HepG2 (cell line): Measurements from ENCODE around the gene PSMG1. TPM values are rescaled to one million over a fixed set of nuclear protein-coding genes. Genes with fewer than 3 reads are reported as not detected.

ENCODE experiments used
- AHR ChIP-seq: IDR thresholded peaks from 2 replicates; pipeline ENCODE4 v1.6.1; 2018; ENCODE audit warnings: missing genetic modification reagents, missing compliant biosample characterization
- IRX3 ChIP-seq: sonication (generic); formaldehyde crosslinking; IDR thresholded peaks from 2 replicates; pipeline ENCODE4 v1.8.1; 2023; ENCODE audit warnings: mild to moderate bottlenecking, low read depth, missing genetic modification reagents, borderline replicate concordance
- MAFK ChIP-seq, 2 experiments: IDR thresholded peaks in 1 of 2; conservative IDR thresholded peaks in 1 of 2; 2 replicates each; pipeline ENCODE4 v1.6.1; 2011; ENCODE audit warnings: improper control_type of control experiment in 2 of 2, low read length in 2 of 2
- REL ChIP-seq: sonication (generic); formaldehyde crosslinking; conservative IDR thresholded peaks from 2 replicates; pipeline ENCODE4 v1.8.0; 2022; ENCODE audit warnings: mild to moderate bottlenecking, missing genetic modification reagents, moderate library complexity
- RXRA ChIP-seq: sonication (generic); formaldehyde crosslinking; IDR thresholded peaks from 2 replicates; pipeline ENCODE4 v1.5.1; 2020; ENCODE audit warnings: missing genetic modification reagents
- SP4 ChIP-seq: sonication (generic); formaldehyde crosslinking; IDR thresholded peaks from 2 replicates; pipeline ENCODE4 v1.8.1; 2023; ENCODE audit warnings: mild to moderate bottlenecking, missing genetic modification reagents
- ZNF160 ChIP-seq: sonication (generic); formaldehyde crosslinking; IDR thresholded peaks from 2 replicates; pipeline ENCODE4 v1.8.0; 2022; ENCODE audit warnings: mild to moderate bottlenecking, inconsistent platforms, missing genetic modification reagents
- ZNF3 ChIP-seq: IDR thresholded peaks from 2 replicates; pipeline ENCODE4 v1.7.0; 2017; ENCODE audit warnings: inconsistent platforms
- ZNF333 ChIP-seq: sonication (generic); formaldehyde crosslinking; IDR thresholded peaks from 2 replicates; pipeline ENCODE4 v1.4.0; 2020; ENCODE audit warnings: mild to moderate bottlenecking, missing genetic modification reagents, borderline replicate concordance
- ZNF746 ChIP-seq: sonication (generic); formaldehyde crosslinking; IDR thresholded peaks from 2 replicates; pipeline ENCODE4 v1.8.0; 2022; ENCODE audit warnings: mild to moderate bottlenecking, missing genetic modification reagents
- polyA plus RNA-seq, 8 experiments: library from polyadenylated mRNA; depleted of rRNA in 3 of 8; stranded (reverse) in 7 of 8; unstranded in 1 of 8; fragments of >200 nt; fragmentation: Illumina TruSeq in 4 of 8; extraction: Trizol in 4 of 8; gene quantifications; 2 replicates each; pipeline versions ENCODE4 v1.2.1 to v1.2.3, GENCODE V29; 2011 to 2016; ENCODE audit warnings: low read depth in 4 of 8, missing spikeins in 1 of 8, mixed read lengths in 1 of 8; ENCODE audit not compliant: insufficient read depth in 1 of 8
- total RNA-seq, 5 experiments: library from RNA; depleted of rRNA; stranded (reverse); fragments of >200 nt; fragmentation: Illumina TruSeq; extraction: Trizol; gene quantifications; 2 replicates each; pipeline ENCODE4 v1.2.3, GENCODE V29; 2016; ENCODE audit warnings: low read depth in 1 of 5
- TF ChIP-seq, protein P1 (sequence below): sonication (generic); formaldehyde crosslinking; IDR thresholded peaks from 2 replicates; pipeline ENCODE4 v1.4.0; 2020; ENCODE audit warnings: missing genetic modification reagents
- TF ChIP-seq, protein P2 (sequence below): sonication (generic); formaldehyde crosslinking; IDR thresholded peaks from 2 replicates; pipeline ENCODE4 v1.8.0; 2022; ENCODE audit warnings: missing genetic modification reagents, low read depth, mild to moderate bottlenecking, borderline replicate concordance
- TF ChIP-seq, protein P3 (sequence below): sonication (generic); formaldehyde crosslinking; IDR thresholded peaks from 2 replicates; pipeline ENCODE4 v1.4.0; 2020; ENCODE audit warnings: missing genetic modification reagents
- TF ChIP-seq, protein P4 (sequence below): sonication (generic); formaldehyde crosslinking; IDR thresholded peaks from 2 replicates; pipeline ENCODE4 v1.4.0; 2020; ENCODE audit warnings: missing genetic modification reagents
- TF ChIP-seq, protein P5 (sequence below): sonication (generic); formaldehyde crosslinking; conservative IDR thresholded peaks from 2 replicates; pipeline ENCODE4 v1.4.0; 2020; ENCODE audit warnings: mild to moderate bottlenecking, missing genetic modification reagents, moderate library complexity

PSMG1 gene
- total and polyA plus RNA-seq, 2 of the 13 experiments (the other 11 are each of a cell fraction or from before 2014, with no cell fraction given), result 63.6 to 173 TPM

DNA sequence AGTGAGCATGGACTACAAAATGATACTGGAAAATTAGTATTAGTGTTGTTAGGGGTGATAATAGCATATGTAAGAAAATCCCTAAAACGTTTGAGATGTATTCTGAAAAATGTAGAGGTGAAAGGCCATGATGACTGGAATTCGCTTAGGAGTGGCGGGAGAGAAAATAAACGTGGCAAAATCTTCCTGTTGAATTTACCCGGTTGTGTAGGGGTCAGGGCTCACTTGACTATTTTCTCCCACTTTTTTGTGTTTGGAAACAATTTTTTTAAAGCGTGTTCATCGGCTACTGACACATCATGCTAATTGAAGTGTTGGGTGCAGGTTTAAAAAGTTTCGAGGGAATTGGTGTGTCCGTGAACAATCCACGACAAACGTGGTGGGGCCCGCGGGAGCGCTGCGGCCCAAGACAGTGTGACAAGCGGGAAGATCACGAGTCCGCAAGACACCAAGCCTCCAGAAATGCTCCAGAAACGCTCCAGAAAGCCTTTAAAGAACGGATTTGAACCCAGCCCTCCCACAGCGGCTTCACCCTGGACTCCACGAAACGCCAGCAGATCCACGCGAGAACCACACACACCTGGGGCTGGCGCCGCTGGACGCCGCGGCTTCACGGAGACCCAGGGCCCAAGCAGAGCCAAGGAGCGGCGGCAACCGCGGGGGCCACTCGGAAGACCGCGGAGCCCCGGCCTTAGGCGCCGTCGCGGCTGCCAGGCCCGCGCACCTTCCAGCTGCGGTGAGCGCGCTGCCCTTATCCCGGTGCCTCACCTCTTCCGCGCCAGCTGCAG lies 573 bp downstream of the PSMG1 start (continued):
- TF ChIP-seq, protein P1, sequence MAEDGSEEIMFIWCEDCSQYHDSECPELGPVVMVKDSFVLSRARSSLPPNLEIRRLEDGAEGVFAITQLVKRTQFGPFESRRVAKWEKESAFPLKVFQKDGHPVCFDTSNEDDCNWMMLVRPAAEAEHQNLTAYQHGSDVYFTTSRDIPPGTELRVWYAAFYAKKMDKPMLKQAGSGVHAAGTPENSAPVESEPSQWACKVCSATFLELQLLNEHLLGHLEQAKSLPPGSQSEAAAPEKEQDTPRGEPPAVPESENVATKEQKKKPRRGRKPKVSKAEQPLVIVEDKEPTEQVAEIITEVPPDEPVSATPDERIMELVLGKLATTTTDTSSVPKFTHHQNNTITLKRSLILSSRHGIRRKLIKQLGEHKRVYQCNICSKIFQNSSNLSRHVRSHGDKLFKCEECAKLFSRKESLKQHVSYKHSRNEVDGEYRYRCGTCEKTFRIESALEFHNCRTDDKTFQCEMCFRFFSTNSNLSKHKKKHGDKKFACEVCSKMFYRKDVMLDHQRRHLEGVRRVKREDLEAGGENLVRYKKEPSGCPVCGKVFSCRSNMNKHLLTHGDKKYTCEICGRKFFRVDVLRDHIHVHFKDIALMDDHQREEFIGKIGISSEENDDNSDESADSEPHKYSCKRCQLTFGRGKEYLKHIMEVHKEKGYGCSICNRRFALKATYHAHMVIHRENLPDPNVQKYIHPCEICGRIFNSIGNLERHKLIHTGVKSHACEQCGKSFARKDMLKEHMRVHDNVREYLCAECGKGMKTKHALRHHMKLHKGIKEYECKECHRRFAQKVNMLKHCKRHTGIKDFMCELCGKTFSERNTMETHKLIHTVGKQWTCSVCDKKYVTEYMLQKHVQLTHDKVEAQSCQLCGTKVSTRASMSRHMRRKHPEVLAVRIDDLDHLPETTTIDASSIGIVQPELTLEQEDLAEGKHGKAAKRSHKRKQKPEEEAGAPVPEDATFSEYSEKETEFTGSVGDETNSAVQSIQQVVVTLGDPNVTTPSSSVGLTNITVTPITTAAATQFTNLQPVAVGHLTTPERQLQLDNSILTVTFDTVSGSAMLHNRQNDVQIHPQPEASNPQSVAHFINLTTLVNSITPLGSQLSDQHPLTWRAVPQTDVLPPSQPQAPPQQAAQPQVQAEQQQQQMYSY (CRISPR knock-in tag), result no peak
- TF ChIP-seq ZNF333 (CRISPR knock-in tag) (peak; percentile 15; the same call in 1 of the 2 replicates), IRX3 (CRISPR knock-in tag) (no peak), MAFK (conservative IDR thresholded peaks at IDR 0.05 in 1 of 2, IDR thresholded peaks at IDR 0.05 in 1 of 2; ENCODE audit: low read length in 2 of 2) (no peak), ZNF160 (CRISPR knock-in tag) (no peak), RXRA (0 out of 2 replicates have a peak, but pooled peaks have one; percentile 38), AHR (CRISPR knock-in tag) (no peak), ZNF746 (0 out of 2 replicates have a peak, but pooled peaks have one; percentile 44), SP4 (CRISPR knock-in tag) (no peak), REL (no peak), ZNF3 (CRISPR knock-in tag) (no peak; the same call in 1 of the 2 replicates)
- TF ChIP-seq, protein P2, sequence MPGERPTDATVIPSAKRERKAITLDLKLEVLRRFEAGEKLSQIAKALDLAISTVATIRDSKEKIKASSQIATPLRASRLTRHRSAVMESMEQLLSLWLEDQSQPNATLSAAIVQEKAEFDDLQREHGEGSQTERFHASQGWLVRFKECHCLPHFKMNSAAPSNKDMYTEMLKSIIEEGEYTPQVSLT (CRISPR knock-in tag), result no peak
- TF ChIP-seq, protein P3, sequence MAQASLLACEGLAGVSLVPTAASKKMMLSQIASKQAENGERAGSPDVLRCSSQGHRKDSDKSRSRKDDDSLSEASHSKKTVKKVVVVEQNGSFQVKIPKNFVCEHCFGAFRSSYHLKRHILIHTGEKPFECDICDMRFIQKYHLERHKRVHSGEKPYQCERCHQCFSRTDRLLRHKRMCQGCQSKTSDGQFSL (CRISPR knock-in tag), result no peak
- TF ChIP-seq, protein P4, sequence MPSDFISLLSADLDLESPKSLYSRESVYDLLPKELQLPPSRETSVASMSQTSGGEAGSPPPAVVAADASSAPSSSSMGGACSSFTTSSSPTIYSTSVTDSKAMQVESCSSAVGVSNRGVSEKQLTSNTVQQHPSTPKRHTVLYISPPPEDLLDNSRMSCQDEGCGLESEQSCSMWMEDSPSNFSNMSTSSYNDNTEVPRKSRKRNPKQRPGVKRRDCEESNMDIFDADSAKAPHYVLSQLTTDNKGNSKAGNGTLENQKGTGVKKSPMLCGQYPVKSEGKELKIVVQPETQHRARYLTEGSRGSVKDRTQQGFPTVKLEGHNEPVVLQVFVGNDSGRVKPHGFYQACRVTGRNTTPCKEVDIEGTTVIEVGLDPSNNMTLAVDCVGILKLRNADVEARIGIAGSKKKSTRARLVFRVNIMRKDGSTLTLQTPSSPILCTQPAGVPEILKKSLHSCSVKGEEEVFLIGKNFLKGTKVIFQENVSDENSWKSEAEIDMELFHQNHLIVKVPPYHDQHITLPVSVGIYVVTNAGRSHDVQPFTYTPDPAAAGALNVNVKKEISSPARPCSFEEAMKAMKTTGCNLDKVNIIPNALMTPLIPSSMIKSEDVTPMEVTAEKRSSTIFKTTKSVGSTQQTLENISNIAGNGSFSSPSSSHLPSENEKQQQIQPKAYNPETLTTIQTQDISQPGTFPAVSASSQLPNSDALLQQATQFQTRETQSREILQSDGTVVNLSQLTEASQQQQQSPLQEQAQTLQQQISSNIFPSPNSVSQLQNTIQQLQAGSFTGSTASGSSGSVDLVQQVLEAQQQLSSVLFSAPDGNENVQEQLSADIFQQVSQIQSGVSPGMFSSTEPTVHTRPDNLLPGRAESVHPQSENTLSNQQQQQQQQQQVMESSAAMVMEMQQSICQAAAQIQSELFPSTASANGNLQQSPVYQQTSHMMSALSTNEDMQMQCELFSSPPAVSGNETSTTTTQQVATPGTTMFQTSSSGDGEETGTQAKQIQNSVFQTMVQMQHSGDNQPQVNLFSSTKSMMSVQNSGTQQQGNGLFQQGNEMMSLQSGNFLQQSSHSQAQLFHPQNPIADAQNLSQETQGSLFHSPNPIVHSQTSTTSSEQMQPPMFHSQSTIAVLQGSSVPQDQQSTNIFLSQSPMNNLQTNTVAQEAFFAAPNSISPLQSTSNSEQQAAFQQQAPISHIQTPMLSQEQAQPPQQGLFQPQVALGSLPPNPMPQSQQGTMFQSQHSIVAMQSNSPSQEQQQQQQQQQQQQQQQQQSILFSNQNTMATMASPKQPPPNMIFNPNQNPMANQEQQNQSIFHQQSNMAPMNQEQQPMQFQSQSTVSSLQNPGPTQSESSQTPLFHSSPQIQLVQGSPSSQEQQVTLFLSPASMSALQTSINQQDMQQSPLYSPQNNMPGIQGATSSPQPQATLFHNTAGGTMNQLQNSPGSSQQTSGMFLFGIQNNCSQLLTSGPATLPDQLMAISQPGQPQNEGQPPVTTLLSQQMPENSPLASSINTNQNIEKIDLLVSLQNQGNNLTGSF (CRISPR knock-in tag), result no peak
- TF ChIP-seq, protein P5, sequence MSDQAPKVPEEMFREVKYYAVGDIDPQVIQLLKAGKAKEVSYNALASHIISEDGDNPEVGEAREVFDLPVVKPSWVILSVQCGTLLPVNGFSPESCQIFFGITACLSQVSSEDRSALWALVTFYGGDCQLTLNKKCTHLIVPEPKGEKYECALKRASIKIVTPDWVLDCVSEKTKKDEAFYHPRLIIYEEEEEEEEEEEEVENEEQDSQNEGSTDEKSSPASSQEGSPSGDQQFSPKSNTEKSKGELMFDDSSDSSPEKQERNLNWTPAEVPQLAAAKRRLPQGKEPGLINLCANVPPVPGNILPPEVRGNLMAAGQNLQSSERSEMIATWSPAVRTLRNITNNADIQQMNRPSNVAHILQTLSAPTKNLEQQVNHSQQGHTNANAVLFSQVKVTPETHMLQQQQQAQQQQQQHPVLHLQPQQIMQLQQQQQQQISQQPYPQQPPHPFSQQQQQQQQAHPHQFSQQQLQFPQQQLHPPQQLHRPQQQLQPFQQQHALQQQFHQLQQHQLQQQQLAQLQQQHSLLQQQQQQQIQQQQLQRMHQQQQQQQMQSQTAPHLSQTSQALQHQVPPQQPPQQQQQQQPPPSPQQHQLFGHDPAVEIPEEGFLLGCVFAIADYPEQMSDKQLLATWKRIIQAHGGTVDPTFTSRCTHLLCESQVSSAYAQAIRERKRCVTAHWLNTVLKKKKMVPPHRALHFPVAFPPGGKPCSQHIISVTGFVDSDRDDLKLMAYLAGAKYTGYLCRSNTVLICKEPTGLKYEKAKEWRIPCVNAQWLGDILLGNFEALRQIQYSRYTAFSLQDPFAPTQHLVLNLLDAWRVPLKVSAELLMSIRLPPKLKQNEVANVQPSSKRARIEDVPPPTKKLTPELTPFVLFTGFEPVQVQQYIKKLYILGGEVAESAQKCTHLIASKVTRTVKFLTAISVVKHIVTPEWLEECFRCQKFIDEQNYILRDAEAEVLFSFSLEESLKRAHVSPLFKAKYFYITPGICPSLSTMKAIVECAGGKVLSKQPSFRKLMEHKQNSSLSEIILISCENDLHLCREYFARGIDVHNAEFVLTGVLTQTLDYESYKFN, result no peak
